NCI-H82 treated with DMSO at 0.1 percent for 48 hours (cell line): ENCODE measurements around the gene MZT2A.
"Not testable (repeated sequence)": the region's sequence is repeated elsewhere in the genome, so short reads cannot be mapped to it uniquely, and the experiment has no call there.

ENCODE experiments used
- DNase-seq: peaks from one replicate; lab custom pipeline; 2025; ENCODE audit not compliant: unreplicated experiment; lab: John Stamatoyannopoulos, UW

Gene MZT2A

DNA sequence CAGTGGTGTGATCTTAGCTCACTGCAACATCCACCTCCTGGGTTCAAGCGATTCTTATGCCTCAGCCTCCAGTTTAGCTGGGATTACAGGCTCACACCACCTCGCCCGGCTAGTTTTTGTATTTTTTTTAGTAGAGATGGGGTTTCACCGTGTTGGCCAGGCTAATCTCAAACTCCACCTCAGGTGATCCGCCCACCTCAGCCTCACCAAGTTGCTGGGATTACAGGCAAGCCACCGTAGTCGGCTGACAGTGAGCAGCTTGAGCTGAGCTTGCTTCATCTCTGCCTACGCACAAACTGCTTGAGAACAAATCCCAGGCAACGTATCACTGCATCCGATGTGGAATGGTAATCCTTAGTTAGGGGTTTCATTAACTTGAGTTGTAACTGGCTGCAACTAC, 24.5 kb downstream of the MZT2A start:
- DNase-seq: not testable (repeated sequence)

DNA sequence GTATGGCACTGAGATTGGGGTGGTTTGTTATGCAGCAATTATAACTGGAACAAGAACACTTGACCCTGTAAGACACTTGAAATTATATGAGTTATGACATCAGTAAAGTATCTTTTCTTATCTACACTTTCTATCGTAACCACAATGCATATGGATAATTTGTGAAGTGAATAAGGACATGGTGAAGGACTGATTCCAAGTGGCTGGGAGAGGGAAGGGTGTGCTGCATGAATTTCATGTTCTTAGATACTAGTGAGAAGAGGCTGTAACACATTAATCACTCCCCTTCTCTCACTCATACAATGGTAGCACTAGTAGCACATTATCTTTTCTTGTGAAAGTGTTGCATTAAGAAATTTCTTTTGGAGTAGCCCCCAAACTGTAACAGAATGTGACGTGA, 37.3 kb downstream of the MZT2A start:
- DNase-seq: not testable (repeated sequence)

DNA sequence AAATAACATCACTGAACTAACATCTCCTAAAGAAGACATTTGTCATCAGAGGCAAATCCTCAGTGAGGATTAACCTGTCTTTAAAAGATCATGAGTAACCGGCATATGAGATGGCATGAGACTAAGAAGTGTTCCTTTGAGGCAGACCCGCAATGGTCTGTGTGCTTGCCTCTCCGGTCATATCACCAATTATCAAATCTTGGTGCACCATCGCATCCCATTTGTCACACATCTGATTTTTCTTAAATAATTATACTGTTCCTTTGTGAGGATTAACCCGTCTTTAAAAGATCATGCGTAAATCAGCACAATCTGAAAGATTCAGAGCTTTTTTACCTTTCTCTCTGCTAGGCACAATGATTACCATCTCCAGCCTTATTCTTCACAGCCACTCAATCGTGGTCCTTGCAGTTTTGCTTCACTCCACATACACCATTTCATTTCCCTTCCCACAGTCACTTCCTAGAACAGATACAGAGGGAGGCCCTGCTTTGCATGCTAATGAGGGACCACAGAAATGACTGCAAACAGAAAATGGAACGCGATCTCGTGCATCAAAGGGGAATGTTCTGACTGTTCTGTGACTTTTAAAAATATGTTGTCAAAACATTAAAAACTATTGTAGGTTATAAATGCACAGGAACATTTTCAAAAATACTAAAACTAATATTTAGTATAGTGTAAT, 40.8 kb downstream of the MZT2A start:
- DNase-seq: not testable (repeated sequence)

DNA sequence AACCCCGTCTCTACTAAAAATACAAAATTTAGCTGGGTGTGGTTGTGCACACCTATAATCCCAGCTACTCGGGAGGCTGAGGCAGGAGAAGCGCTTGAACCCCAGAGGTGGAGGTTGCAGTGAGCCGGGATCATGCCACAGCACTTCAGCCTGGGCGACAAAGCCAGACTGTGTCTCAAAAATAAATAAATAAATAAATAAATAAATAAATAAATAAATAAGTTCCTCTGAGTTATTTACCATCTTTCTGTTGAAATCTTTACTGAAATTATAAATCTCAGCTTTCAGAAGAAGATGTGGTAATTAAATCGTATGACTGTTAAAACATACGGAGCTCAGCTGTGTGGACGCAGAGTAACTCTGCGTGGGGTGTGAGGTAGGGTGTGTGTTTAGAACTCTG, 44.2 kb downstream of the MZT2A start:
- not testable (repeated sequence) for DNase-seq

DNA sequence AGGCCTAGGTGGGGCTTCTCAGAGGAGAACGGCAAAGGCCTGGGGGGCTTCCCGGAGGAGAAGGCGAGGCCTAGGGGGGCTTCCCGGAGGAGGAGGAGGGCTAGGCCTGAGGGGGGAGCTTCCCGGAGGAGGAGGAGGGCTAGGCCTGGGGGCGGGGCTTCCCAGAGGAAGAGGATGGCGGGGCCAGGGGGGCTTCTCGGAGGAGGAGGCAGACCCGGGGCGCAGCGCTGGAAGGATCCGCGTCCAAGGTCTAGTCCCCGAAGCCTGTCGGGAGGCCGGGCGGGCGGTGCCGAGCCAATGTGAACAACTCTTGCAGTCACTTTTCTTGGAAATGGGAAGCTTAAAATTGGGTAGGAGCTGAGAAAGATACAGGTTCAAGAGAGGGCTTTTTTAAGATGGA, 46.3 kb downstream of the MZT2A start:
- no peak for DNase-seq

DNA sequence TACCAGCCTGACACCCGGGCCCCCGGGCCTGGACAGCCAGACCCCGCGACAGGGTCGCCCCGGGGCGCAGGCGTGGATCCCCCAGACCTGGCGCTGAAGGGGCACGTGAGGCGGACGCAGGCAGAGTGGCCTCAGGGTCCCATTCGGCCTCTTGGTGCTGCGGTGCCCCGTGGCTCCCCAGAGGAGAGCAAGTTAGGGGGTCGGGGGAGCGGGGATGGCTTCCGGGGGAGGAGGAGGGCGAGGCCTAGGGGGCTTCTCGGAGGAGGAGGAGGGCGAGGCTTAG, 46.7 kb downstream of the MZT2A start:
- DNase-seq: not testable (repeated sequence)

DNA sequence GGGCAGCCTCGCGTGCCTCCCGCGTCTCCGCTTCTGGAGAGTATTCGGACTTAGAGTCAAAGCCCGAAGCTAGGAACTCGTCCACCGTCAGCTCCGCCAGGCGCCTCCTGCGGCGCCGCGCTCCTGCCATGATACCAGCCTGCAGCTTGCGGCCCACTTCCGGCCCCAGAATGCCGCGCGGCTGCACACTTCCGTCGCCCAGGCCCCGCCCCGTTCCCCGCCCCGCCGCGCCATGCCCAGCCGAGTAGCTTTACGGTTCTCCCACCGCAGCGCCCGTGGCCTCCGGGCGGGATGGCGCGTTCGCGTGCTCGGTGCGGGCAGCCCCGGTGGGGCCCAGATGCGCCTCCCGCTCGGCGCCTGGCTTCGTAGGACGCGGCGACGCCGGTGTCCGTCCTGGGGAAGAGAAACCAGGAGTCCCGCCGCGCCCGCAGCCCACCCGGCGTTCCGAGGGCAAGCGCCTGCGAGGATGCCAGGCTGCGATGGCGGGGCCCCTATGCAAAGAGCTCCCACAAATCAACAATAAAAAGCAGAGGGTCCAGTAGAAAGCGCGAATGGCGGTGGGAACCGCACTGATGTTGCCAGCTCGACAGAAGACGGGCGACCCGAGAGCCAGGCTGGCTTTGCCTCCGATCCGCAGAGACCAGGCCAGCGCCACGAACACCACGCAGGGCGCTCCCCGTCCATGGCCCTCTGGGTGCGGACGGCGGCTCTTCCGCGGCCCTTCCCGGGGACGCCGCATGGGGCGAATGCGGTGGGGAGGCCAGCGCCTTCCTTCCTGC, 47.3 kb downstream of the MZT2A start:
- DNase-seq: not testable (repeated sequence)

DNA sequence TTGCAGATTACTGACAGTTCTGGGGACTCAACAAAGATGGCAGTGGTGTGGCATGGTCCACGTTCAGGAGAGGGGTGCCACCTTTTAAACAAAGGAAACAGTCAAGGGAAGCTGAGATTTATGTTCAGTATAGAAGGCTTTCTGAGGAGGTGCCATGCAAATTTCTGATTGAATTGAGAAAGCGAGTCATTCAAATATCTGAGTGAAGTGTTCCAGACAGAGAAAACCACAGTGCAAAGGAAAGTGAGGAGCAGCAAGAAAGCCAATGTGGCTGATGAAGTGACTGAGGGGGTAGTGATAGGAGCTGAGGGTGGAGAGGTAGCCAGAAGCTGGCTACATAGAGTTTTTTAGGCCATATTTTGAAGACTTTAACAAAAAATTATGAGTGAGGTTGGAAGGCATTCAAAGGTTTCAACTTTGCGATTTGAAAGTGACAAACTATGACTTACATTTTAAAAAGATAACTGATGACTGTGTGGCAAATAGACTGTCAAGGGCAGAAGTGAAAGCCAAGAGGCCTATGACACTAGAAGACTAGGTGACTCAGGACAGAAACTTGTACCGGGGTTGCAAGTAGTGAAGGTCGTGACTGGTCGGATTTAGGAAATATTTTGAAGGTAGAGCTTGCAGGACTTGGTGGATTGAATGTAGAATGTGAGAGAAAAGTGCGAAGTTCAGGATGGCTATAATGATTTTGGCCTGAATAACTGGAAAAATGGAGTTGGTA, 51.3 kb downstream of the MZT2A start:
- DNase-seq: not testable (repeated sequence)
